ENCODE results near the gene SORCS2.

Gene SORCS2

GRCh38 chr4:7733201-7733600 lies 540.9 kb downstream of the SORCS2 start:
- no peak for DNase-seq

GRCh38 chr4:7733801-7734650 lies 541.7 kb downstream of the SORCS2 start:
- DNase-seq: no peak

GRCh38 chr4:7734651-7735260 lies 542.4 kb downstream of the SORCS2 start:
- DNase-seq: no peak

GRCh38 chr4:7735395-7735794 lies 543.1 kb downstream of the SORCS2 start:
- no peak for DNase-seq

GRCh38 chr4:7735961-7736360 lies 543.6 kb downstream of the SORCS2 start:
- DNase-seq: no peak

- no peak for DNase-seq
Observed at GRCh38 chr4:7736436-7737267, 544.3 kb downstream of the SORCS2 start.

- DNase-seq: no peak
Observed at GRCh38 chr4:7737268-7737645, 544.9 kb downstream of the SORCS2 start.

- no peak for DNase-seq
Observed at GRCh38 chr4:7737752-7738457, 545.6 kb downstream of the SORCS2 start.

GRCh38 chr4:7738458-7739076 lies 546.2 kb downstream of the SORCS2 start:
- no peak for DNase-seq

GRCh38 chr4:7739077-7739917 lies 547.0 kb downstream of the SORCS2 start:
- no peak for DNase-seq

GRCh38 chr4:7739918-7740865 lies 547.9 kb downstream of the SORCS2 start:
- no peak for DNase-seq

GRCh38 chr4:7740866-7741525 lies 548.7 kb downstream of the SORCS2 start:
- DNase-seq: no peak

GRCh38 chr4:7741946-7742806 lies 549.8 kb downstream of the SORCS2 start:
- no peak for DNase-seq

- no peak for DNase-seq
Observed at GRCh38 chr4:7742807-7743280, 550.5 kb downstream of the SORCS2 start.

- no peak for DNase-seq
Observed at GRCh38 chr4:7744142-7744804, 551.9 kb downstream of the SORCS2 start.

- no peak for DNase-seq
Observed at GRCh38 chr4:7745301-7745885, 553.1 kb downstream of the SORCS2 start.

- no peak for DNase-seq
Observed at GRCh38 chr4:7746351-7747061, 554.2 kb downstream of the SORCS2 start.

Data from NCI-H2107 (cell line).